ENCODE data around the gene FMNL2. TPM values are rescaled to one million over a fixed set of nuclear protein-coding genes. Genes with fewer than 3 reads are reported as not detected.
A peak's percentile ranks its signal among the peaks of the same experiment; 100 is the strongest.

FMNL2 gene
- polyA plus RNA-seq, 3 donors from 2014 or later, result 0.08 TPM; not detected in 2

DNA sequence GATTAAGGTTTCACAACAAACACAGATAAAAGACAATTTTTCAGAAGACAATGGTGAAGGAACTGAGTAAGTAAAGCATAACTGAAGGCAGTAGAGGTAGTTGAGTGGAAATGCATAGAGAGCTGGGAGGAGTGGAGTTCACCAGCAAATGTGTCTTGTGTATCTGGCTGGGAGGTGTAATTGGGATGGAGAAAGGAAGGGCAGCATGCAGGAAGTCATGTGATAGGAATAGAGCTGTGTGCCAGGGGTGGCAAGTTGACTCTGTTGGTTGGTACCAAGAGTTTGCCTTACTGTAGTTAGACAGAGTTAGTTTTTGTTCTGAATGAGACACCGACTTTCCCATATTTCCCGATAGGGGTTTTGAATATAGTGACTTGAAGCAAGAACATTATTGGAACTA, 56.3 kb downstream of the FMNL2 start:
- no peaks in the 10 kb centered on the region for H3K9me3 Mint-ChIP-seq
- no peak overlapping the region for H3K4me3 Mint-ChIP-seq
- H3K4me1 Mint-ChIP-seq, result no peaks in the 10 kb centered on the region
- DNase-seq, result no peak
- no peak overlapping the region for H3K27ac Mint-ChIP-seq
- H3K36me3 Mint-ChIP-seq, result no peaks in the 10 kb centered on the region
- H3K27me3 Mint-ChIP-seq (ENCODE audit: low read depth in 3 of 3), result peaks cover 0 to 2% (median 0%) of the 10 kb centered on the region in 3 donors

DNA sequence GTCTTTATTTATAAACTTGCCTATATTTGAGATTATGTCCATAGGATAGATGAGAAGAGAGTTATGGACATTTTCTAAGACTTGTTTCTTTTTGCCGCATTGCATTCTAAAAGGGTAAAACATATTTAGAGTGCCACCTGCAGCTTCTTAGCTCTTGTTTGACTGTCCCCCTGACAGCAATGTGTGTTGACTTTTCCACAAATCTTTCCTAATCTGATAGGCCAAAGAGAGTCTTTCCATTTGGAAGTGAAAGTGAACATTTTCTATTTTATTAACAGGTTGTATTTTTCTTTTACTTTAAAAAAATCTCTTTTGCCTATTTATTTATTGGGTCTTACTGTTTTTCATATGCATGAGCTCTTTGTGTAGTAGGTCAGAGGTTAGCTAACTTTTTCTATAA, 58.4 kb downstream of the FMNL2 start:
- H3K27me3 Mint-ChIP-seq (ENCODE audit: low read depth in 3 of 3), result peaks cover 0 to 3% (median 2%) of the 10 kb centered on the region in 3 donors
- no peaks in the 10 kb centered on the region for H3K9me3 Mint-ChIP-seq
- no peak for DNase-seq
- no peak overlapping the region for H3K4me3 Mint-ChIP-seq
- no peaks in the 10 kb centered on the region for H3K4me1 Mint-ChIP-seq
- no peaks in the 10 kb centered on the region for H3K36me3 Mint-ChIP-seq
- no peak overlapping the region for H3K27ac Mint-ChIP-seq

DNA sequence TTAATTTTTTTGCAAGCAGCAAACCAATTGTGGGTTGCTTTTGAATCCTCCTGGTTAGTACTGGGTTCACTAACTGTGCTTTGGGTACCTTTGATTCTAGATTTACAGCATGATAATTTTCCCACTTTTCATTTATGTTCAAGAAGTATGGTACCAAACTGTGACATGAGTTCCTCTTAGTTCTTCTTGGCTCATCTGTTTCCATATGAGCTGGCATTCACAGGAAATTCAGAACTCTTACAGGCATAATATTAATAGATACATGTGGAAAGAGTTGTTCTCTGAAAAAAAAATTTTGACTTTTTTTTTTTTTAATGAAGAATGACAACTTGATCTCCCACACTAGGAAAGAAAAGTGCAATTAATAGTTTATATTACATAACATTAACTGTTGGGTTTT, 59.4 kb downstream of the FMNL2 start:
- Mint-ChIP-seq H3K27me3 (ENCODE audit: low read depth in 3 of 3) (peaks cover 2 to 3% (median 2%) of the 10 kb centered on the region in 3 donors), H3K36me3 (no peaks in the 10 kb centered on the region), H3K27ac (no peak overlapping the region), H3K9me3 (no peaks in the 10 kb centered on the region), H3K4me3 (no peak overlapping the region), H3K4me1 (no peaks in the 10 kb centered on the region)
- DNase-seq, result no peak

DNA sequence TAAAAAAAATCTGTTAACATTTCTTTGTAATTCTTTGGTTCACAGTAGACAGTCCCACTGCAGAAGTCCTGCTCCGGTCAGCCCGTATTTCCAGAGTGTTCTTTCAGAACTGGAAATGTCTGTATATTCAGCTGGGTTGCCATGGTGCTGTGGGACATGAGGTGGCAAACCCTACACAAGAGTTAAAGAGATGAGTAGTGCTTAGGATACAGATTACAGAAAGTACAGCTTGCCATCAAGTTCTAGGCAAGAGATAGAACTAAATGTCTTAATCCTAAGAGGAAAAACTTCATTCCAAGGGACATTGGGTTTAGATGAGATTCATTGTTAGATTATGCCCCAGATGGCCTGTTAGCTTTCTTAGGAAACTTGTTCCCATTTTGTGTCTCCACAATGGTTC, 60.1 kb downstream of the FMNL2 start:
- H3K9me3 Mint-ChIP-seq, result no peaks in the 10 kb centered on the region
- H3K27ac Mint-ChIP-seq, result no peak overlapping the region
- no peak for DNase-seq
- no peaks in the 10 kb centered on the region for H3K36me3 Mint-ChIP-seq
- H3K4me3 Mint-ChIP-seq, result no peak overlapping the region
- no peaks in the 10 kb centered on the region for H3K4me1 Mint-ChIP-seq
- H3K27me3 Mint-ChIP-seq (ENCODE audit: low read depth in 3 of 3), result peaks cover 0 to 6% (median 3%) of the 10 kb centered on the region in 3 donors

DNA sequence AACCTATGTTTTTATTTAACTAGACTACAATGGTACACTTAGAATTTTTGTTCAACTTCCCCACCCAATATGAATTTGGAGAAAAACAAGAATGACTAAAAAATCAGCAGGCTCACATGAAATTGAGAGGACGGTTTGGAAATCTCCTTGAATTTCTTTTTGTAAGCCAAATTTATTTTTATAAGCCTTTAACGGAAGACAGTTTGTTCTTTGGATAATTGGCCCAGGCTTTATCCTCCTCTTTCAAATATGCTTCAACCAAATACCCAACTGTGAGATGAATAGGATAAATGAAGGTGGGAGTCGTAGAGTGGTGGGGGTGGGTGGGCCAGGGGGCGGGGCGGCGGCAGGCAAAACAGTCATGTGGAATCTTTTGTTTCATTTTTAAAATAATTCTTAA, 60.6 kb downstream of the FMNL2 start:
- Mint-ChIP-seq H3K27me3 (ENCODE audit: low read depth in 3 of 3) (peaks cover 0 to 6% (median 3%) of the 10 kb centered on the region in 3 donors), H3K9me3 (no peaks in the 10 kb centered on the region), H3K27ac (no peak overlapping the region), H3K36me3 (no peaks in the 10 kb centered on the region), H3K4me1 (no peaks in the 10 kb centered on the region), H3K4me3 (no peak overlapping the region)
- DNase-seq, result no peak

DNA sequence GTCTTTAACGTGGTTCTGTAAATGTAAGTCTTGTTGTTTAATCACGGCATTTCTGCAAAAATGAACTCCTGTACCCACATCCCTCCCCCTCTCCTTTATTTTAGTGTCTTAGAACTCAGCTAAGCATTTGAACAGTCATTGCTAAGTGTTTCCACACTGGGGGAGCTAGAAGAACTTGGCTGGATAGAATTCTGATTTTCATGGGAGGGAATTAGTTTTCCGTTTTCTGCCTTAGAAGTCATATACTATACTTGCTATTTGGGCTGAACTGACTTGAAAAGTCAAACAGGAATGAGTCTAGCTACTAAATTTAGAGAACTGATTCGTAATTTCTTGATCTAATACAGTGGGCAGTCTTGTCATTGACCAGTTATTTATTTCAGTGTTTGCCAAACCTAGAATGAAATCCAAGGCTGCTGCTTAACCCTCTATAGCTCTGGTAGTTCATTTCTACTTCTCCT, 61.1 kb downstream of the FMNL2 start:
- Mint-ChIP-seq H3K27ac (no peak overlapping the region), H3K4me3 (no peak overlapping the region), H3K36me3 (no peaks in the 10 kb centered on the region), H3K9me3 (no peaks in the 10 kb centered on the region), H3K4me1 (no peaks in the 10 kb centered on the region), H3K27me3 (ENCODE audit: low read depth in 3 of 3) (peaks cover 0 to 6% (median 3%) of the 10 kb centered on the region in 3 donors)
- DNase-seq, result no peak

DNA sequence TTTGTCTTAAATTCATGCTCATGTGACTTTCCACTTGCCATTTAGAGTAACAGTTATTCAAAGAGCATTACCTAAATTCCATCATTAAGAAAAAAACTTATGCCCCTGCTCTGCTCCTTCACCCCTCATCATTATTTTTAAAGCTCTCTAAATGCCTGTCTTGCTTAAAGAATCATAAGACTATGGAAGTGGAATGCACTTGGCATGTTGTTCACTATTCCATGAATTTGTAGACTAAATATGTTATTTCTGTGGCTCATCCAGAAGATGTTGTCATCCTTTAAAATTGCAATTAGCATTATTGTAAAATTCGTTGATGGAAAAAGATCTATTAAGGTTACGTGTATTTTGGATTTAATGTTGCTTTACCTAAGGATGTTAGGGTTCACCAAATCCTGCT, 61.8 kb downstream of the FMNL2 start:
- Mint-ChIP-seq H3K9me3 (no peaks in the 10 kb centered on the region), H3K27ac (no peak overlapping the region), H3K27me3 (ENCODE audit: low read depth in 3 of 3) (peaks cover 0 to 6% (median 3%) of the 10 kb centered on the region in 3 donors), H3K36me3 (no peaks in the 10 kb centered on the region), H3K4me3 (no peak overlapping the region), H3K4me1 (no peaks in the 10 kb centered on the region)
- DNase-seq, result no peak

DNA sequence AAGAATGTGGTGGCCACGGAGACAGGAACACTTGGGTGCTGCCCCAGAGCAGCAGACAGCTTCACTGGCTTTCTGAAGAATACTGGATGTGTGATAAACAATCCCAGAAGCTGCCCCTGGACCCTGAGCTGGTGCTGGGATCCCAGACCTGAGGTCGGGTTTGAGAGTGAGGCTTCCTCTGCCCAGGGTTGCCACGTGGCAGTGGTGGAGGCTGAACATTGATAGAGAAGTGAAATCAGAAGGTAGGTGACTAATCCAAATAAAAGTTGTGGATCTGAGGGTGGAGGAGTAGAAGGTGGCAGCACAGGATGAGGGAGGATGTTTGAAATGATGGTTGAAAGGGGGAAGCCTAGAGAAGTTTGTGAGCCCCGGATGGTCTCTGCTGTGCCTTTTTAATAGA, 64.0 kb downstream of the FMNL2 start:
- Mint-ChIP-seq H3K9me3 (no peaks in the 10 kb centered on the region), H3K4me1 (peaks cover 2 to 9% of the 10 kb centered on the region in 2 donors), H3K27me3 (ENCODE audit: low read depth in 3 of 3) (peaks cover 0 to 6% (median 3%) of the 10 kb centered on the region in 3 donors), H3K36me3 (no peaks in the 10 kb centered on the region), H3K27ac (no peak overlapping the region), H3K4me3 (no peak overlapping the region)
- DNase-seq, result no peak

DNA sequence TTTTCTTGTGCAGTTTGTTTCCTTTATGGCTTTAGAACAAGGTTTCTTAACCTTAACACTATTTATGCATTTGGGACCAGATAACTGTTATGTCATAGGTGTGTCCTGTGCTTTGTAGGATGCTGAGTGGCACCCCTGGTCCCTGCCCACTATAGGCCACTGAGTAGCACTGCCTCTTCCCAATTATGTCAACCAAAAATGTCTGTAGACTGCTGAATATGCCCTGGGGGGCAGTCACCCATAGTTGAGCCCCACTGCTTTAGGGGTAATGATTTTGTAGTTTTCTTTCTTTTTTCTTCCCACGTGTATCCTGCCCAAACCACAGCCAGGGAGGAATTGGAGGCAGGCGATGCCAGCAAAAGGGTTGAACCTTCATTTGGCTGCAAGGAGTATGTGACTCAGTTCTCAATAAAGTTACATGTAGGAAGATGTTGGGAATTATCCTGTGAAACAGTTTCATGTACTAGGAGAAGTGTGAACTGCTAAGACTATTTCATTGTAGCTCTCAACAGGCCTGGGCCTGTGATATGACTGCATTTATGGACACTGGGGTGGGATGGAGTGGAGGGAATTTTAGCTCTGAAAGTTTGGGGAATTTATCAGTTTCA, 65.7 kb downstream of the FMNL2 start:
- Mint-ChIP-seq H3K36me3 (no peaks in the 10 kb centered on the region), H3K27me3 (ENCODE audit: low read depth in 3 of 3) (peaks cover 0 to 9% (median 3%) of the 10 kb centered on the region in 3 donors), H3K27ac (no peak overlapping the region), H3K9me3 (no peaks in the 10 kb centered on the region), H3K4me1 (peaks cover 2 to 9% of the 10 kb centered on the region in 2 donors), H3K4me3 (no peak overlapping the region)
- DNase-seq, result no peak

DNA sequence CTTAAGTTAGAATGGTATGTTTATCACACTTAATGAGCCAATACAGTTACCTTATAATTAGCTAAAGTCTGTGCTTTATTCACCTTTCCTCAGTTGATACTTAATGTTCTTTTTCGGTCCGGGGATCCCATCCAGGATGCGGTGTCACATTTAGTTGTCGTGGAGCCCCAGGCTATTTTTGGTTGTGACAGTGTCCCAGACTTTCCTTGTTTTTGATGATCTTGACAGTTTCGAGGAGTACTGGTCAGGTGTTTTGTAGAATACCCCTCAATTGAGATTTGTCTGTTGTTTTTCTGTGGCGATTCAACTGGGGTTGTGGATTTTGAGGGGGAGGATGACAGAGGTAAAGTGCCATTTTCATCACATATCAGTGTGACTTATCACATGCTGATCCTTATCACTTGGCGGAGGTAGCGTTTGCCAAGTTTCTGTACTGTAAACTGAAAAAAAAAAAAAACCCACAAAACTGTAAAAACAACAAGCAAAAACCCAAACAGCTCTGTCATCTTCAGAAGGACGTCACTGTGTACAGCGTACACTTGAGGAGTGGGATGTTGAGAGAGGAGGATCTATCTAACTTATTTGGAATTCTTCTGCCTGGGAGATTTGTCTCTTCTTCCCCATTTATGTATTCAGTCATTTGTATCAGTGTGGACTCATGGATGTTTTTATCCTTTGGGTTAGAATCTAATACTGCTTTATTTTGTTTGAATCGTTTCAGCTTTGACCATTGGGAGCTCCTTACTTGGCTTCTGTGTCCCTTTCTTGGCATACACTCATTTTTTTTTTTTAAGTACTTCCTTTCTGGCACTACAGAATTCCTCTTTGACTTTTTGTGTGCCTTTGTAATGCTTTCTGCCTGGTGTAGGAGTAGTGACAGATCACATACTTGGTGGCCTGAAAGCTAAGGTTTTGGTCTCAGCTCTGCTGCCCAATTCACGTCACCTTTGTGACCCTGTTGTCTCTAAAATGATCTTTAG, 68.1 kb downstream of the FMNL2 start:
- no peak overlapping the region for H3K4me3 Mint-ChIP-seq
- no peak for DNase-seq
- H3K4me1 Mint-ChIP-seq, result peaks cover 2 to 9% of the 10 kb centered on the region in 2 donors
- H3K9me3 Mint-ChIP-seq, result no peaks in the 10 kb centered on the region
- H3K36me3 Mint-ChIP-seq, result no peaks in the 10 kb centered on the region
- H3K27me3 Mint-ChIP-seq (ENCODE audit: low read depth in 3 of 3), result peaks cover 0 to 17% (median 2%) of the 10 kb centered on the region in 3 donors
- no peak overlapping the region for H3K27ac Mint-ChIP-seq

DNA sequence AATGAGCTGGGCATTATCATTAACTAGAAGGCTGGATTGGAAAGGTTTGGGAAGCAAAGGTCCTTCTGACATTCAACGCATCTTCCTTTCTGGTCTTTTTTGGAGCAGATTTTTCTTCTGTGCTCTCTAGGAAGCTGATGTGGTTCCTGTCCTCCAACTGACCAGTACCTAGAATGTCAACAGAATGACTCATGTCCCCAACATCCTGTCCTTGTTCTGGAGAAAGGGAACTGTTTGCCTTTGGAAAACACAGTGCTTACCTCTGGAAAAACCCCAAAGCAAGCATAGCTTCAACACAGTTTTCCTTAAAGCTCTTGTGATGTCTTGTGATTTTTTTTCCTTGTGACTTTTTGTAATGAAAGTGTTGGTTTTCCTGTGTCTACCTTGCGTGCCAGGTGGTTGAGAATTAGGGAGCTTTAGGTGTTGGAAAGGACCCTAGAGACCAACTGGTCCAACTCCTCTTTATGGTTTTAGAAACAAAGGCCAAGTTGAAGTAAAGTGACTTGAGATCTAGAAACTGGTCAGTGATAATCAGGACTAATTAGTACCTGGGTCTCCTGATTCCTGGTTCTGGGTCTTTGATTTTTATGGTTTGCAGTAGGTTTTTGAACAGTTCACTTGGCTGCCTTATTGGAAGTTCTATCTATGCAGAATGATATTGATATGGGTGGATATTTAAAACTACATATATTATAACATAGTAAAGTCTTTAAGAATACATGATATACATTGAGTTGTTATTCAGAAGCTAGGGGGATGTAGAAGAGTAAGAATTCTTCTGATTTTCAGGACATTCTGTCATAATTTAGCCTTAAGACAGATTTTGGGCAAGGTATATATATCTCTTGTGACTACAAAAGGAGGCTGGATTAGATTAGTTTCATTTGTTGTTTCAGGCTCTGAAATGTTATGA, 70.5 kb downstream of the FMNL2 start:
- H3K36me3 Mint-ChIP-seq, result no peaks in the 10 kb centered on the region
- no peak overlapping the region for H3K4me3 Mint-ChIP-seq
- no peak overlapping the region for H3K27ac Mint-ChIP-seq
- H3K9me3 Mint-ChIP-seq, result no peaks in the 10 kb centered on the region
- no peak for DNase-seq
- peaks cover 2 to 9% of the 10 kb centered on the region in 2 donors for H3K4me1 Mint-ChIP-seq
- H3K27me3 Mint-ChIP-seq (ENCODE audit: low read depth in 3 of 3), result peaks cover 0 to 11% (median 0%) of the 10 kb centered on the region in 3 donors

DNA sequence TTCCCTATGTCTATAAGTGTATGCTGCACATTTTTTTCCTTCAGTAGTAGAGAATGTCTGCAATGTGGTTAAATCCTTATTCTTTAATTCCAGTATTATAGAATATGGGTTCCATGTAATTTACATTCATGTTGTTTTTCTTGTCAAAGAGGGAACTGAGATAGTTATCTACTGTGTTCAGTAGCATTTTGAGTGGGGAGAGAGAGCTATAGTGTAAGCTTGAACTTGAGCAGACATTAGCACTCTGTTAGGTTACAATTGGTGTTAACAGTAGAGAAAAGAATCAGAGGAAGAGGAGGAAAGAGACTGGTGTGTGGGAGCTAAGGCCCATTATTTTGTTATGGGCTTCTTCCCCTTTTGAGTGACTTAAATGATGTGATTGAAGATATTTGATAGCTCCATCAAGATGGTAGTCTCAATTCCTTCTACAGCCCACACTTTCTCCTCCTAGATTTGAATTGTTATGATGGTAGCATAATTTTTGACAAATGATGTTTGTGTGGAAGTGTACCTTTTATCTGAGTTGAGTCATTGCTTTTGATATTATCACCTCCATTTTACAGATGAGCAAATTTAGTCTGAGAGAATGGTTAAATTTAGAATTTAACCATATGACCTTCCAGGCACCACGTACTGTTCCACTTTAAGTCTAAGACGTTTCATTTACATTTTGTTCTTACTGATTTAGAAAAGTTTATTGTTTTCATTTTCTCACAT, 71.3 kb downstream of the FMNL2 start:
- no peak overlapping the region for H3K27ac Mint-ChIP-seq
- H3K4me3 Mint-ChIP-seq, result no peak overlapping the region

DNA sequence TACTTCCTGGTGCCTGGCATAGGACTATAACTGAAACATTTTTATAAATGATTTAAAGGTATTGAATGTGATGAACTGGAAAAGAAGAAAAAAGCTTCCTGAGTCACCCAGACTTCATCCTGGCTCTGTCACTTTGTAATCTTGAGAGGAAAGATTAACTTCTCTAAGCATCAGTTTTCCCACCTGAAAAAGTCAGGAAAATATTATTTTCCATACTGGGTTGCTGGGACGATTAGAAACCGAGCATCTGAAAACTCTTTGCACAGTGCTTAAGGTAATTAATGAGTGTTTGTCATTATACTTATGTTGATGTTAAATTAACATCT, 71.8 kb downstream of the FMNL2 start:
- H3K27me3 Mint-ChIP-seq (ENCODE audit: low read depth in 3 of 3), result peaks cover 0 to 13% (median 0%) of the 10 kb centered on the region in 3 donors
- H3K4me3 Mint-ChIP-seq, result peak overlapping the region in 1 of 5 donors; percentile 21
- H3K9me3 Mint-ChIP-seq, result no peaks in the 10 kb centered on the region
- no peaks in the 10 kb centered on the region for H3K36me3 Mint-ChIP-seq
- no peak for DNase-seq
- H3K27ac Mint-ChIP-seq, result no peak overlapping the region
- peaks cover 2 to 9% of the 10 kb centered on the region in 2 donors for H3K4me1 Mint-ChIP-seq

More for the DNA sequence above, 71.3 kb downstream of the FMNL2 start:
- DNase-seq, result no peak
- H3K27me3 Mint-ChIP-seq (ENCODE audit: low read depth in 3 of 3), result peaks cover 0 to 13% (median 0%) of the 10 kb centered on the region in 3 donors
- H3K36me3 Mint-ChIP-seq, result no peaks in the 10 kb centered on the region
- no peaks in the 10 kb centered on the region for H3K9me3 Mint-ChIP-seq
- peaks cover 2 to 9% of the 10 kb centered on the region in 2 donors for H3K4me1 Mint-ChIP-seq
